ENCODE results near the gene MRPS12. TPM values are rescaled to one million over a fixed set of nuclear protein-coding genes. Genes with fewer than 3 reads are reported as not detected.

The MRPS12 gene
- total and polyA plus RNA-seq, 2 of the 4 experiments (the other 2 are of a cell fraction): 26.7 to 75.4 TPM

GRCh38 chr19:38889803-38890202, 40.9 kb upstream of the MRPS12 start:
- H3K4me1 ChIP-seq (ENCODE audit: control insufficient read depth, insufficient read depth, low read length): no peaks in the 10 kb centered on the region
- WGBS, 2 experiments (ENCODE audit: extremely low coverage in 2 of 2, insufficient read length in 1 of 2): no CpG with 5 or more reads among the region's 8 CpGs

More at GRCh38 chr19:38889803-38890202, 40.9 kb upstream of the MRPS12 start:
- Histone ChIP-seq H4K91ac (ENCODE audit: insufficient read depth, low read depth, low read length) (no peak overlapping the region), H2BK5ac (ENCODE audit: low read depth, low read length, poor library complexity, severe bottlenecking) (no peak overlapping the region), H3K9me3 (ENCODE audit: control insufficient read depth, insufficient read depth, low read length) (no peaks in the 10 kb centered on the region), H3K4me3 (ENCODE audit: insufficient read depth, low read depth, low read length) (no peak overlapping the region), H3K9ac (ENCODE audit: low read depth, low read length) (no peak overlapping the region), H3K4me2 (ENCODE audit: low read depth, low read length) (no peak overlapping the region), H2AFZ (replicated peaks; ENCODE audit: low read length, poor library complexity) (no peak overlapping the region), H2BK15ac (ENCODE audit: low read depth, low read length) (no peak overlapping the region), H3K27ac (ENCODE audit: insufficient read depth, low read length) (no peak overlapping the region), H2AK5ac (ENCODE audit: low read depth, low read length) (no peak overlapping the region), H3K79me1 (ENCODE audit: low read depth in 1 of 2, low read length in 2 of 2) (no peaks in the 10 kb centered on the region), H3K23ac (ENCODE audit: low read depth, low read length) (no peak overlapping the region), H3K56ac (ENCODE audit: extremely low read depth, insufficient read depth, low read length) (no peak overlapping the region), H3K14ac (replicated peaks; ENCODE audit: low read depth, low read length) (no peak overlapping the region), H4K5ac (ENCODE audit: low read depth, low read length) (no peak overlapping the region), H3K9me1 (ENCODE audit: insufficient read depth, low read length) (0 out of 2 replicates have a peak, but pooled peaks cover 2% of the 10 kb centered on the region), H2BK20ac (ENCODE audit: low read depth, low read length) (no peak overlapping the region), H3K36me3 (ENCODE audit: control insufficient read depth, insufficient read depth, low read length) (peaks cover 21% of the 10 kb centered on the region), H4K8ac (ENCODE audit: low read depth in 2 of 2, low read length in 2 of 2) (no peak overlapping the region), H3K18ac (ENCODE audit: low read depth, low read length) (no peak overlapping the region), H2BK120ac (ENCODE audit: low read depth, low read length) (no peak overlapping the region), H3K27me3 (ENCODE audit: control insufficient read depth, insufficient read depth, low read length) (no peaks in the 10 kb centered on the region), H4K20me1 (ENCODE audit: insufficient read depth, low read length) (no peaks in the 10 kb centered on the region; the same call in 1 of the 2 replicates), H2AK9ac (replicated peaks; ENCODE audit: low read depth, low read length, poor library complexity) (no peak overlapping the region), H3K4ac (ENCODE audit: low read depth, low read length) (no peak overlapping the region)
- BruUV-seq (replicated peaks): no TSS peak
- POLR2A ChIA-PET (ENCODE audit: unreplicated experiment): no interaction called here
- CTCF ChIA-PET: no interaction called here
- no peak for DNase-seq
- TF ChIP-seq MXI1 (IDR thresholded peaks at IDR 0.05; ENCODE audit: borderline replicate concordance, low read depth, low read length) (no peak), MAZ (IDR thresholded peaks at IDR 0.05; ENCODE audit: borderline replicate concordance, low read depth, low read length) (no peak), CEBPB (IDR thresholded peaks at IDR 0.05; ENCODE audit: low read depth, low read length) (no peak), CHD1 (IDR thresholded peaks at IDR 0.05; ENCODE audit: low read depth, low read length) (no peak), SMC3 (IDR thresholded peaks at IDR 0.05; ENCODE audit: low read depth, low read length) (no peak), POLR2A (IDR thresholded peaks at IDR 0.05; ENCODE audit: low read depth, low read length) (no peak)
- TF ChIP-seq, protein P1, sequence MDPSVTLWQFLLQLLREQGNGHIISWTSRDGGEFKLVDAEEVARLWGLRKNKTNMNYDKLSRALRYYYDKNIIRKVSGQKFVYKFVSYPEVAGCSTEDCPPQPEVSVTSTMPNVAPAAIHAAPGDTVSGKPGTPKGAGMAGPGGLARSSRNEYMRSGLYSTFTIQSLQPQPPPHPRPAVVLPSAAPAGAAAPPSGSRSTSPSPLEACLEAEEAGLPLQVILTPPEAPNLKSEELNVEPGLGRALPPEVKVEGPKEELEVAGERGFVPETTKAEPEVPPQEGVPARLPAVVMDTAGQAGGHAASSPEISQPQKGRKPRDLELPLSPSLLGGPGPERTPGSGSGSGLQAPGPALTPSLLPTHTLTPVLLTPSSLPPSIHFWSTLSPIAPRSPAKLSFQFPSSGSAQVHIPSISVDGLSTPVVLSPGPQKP (IDR thresholded peaks at IDR 0.05; ENCODE audit: borderline replicate concordance, low read depth, low read length): no peak
- TF ChIP-seq, protein P2, sequence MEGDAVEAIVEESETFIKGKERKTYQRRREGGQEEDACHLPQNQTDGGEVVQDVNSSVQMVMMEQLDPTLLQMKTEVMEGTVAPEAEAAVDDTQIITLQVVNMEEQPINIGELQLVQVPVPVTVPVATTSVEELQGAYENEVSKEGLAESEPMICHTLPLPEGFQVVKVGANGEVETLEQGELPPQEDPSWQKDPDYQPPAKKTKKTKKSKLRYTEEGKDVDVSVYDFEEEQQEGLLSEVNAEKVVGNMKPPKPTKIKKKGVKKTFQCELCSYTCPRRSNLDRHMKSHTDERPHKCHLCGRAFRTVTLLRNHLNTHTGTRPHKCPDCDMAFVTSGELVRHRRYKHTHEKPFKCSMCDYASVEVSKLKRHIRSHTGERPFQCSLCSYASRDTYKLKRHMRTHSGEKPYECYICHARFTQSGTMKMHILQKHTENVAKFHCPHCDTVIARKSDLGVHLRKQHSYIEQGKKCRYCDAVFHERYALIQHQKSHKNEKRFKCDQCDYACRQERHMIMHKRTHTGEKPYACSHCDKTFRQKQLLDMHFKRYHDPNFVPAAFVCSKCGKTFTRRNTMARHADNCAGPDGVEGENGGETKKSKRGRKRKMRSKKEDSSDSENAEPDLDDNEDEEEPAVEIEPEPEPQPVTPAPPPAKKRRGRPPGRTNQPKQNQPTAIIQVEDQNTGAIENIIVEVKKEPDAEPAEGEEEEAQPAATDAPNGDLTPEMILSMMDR (conservative IDR thresholded peaks at IDR 0.05; ENCODE audit: low read depth, low read length): no peak
- in situ Hi-C loops (cut with MboI; ENCODE audit: low sequenced_read_pairs): no loop called here
- intact Hi-C loops (cut with micrococcal nuclease): no loop called here
- dilution Hi-C loops (cut with HindIII; ENCODE audit: low sequenced_read_pairs, unreplicated experiment): no loop called here
- ATAC-seq (ENCODE audit: low read depth): no peak
